ELR (cell line): ENCODE results near the gene PAX8.
A peak's percentile ranks its signal among the peaks of the same experiment; 100 is the strongest.

Source experiments
- DNase-seq: peaks from one replicate; pipeline ENCODE4 v3.0.0-alpha.2; 2015; ENCODE audit warnings: low read depth

Gene PAX8

GRCh38 chr2:113219889-113220641 is 58.7 kb downstream of the PAX8 start:
- peak; percentile 46 for DNase-seq

DNA sequence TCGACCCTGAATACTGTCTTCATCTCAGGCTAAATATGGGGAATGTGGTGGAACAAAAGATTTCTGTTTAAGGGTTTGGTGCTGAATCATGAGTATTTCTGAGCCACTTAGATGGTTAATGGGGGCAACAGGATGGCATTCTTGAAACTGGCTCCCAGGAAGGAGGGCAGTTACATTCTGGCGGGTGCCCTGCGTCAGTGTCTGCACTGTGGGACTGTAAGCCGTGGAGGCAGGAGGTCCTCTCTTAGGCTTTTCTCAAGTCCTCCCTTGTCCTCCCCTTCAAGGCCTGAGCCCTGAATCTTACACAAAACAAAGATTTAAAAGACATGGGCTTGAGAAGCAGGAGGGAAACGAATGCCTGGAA is 59.2 kb downstream of the PAX8 start:
- DNase-seq = no peak

GRCh38 chr2:113219092-113219441 is 59.7 kb downstream of the PAX8 start:
- no peak for DNase-seq

GRCh38 chr2:113218283-113219091 is 60.2 kb downstream of the PAX8 start:
- DNase-seq = no peak

DNA sequence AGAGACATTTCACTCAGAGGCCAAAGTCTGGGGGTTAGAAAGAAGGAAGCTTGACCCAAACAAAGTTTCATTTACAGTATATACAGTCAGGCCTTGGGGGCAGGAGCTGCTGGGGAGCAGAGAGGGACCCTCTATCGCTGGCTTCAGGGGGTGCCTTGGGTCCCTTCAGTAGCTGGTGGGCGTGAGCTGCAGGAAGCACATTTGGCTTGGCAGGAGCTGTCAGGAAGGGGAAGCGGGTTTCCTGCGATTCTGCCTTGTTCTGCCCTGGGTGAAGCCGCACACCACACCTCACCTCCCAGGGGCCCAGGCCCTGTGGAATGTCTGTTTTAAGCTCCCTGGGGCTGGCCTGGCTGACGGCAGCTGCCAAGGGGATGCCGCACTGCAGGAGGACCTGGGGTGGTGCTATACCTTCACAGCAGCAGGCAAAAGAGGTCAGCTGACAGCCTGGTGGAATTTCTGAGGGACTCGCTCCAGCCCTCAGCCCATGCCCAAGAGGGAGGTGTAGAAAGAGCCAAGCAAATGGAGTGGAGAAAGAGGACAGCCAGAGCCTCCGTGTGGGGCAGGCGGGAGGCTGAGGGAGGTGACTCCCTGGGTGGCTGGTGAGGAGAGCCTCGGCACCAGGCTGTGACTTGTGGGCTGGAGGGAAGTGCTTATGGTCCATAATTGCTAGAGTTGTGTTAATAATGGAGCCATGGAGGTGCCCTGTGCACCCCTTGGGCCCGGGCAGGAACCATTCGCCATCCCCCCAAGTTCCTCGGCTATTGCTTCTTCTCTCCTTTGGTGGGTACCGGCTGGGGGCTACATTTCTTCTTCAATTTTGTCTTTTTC is 61.1 kb downstream of the PAX8 start:
- no peak for DNase-seq

DNA sequence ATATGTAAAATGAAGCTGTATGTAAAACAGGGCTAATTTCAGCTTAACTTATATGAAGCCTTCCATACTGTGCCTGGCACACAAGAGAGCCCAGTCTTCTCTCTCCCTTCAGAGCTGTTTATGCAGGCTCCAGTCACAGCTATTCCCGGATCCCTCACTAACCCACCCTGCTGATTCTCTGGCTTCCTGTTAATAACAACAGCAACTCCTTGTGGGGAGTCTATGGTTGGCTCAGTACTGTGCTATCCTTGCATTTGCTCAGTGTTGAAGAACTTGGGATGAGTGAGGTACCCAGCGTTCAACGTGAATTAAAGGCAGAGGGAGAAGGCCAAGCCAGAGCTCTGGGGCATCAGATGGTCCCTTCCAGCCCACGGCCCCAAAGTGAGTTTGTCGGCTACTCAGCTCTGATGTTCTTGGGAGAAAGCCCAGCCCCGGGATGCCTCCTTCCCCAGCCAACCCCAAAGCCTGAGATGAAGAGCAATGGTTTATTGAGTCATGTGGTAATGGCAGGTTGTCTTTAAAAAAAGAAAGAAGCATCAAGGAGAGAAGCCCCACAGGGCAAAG is 61.7 kb downstream of the PAX8 start:
- DNase-seq = no peak

GRCh38 chr2:113216321-113216720 is 62.4 kb downstream of the PAX8 start:
- DNase-seq = no peak

DNA sequence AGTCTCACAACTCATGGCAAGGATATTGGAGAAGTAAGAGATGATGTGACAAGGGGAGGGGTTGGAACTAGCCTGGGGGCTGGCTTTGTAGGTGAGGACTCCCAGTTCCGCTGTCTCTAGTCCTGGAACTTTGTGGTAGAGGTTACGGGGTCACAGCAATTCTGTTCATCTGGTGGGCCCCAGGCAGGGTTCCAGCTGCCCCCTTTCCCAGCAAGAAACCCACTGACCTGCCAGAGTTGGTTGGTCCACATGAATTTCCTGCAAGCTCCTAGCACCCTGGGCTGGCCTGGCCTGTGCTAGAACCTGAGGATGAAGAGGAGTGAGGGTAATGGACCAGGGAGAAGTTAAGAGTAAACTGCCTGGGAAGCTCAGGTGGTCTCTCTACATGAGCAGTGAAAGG is 63.7 kb downstream of the PAX8 start:
- DNase-seq = no peak

DNA sequence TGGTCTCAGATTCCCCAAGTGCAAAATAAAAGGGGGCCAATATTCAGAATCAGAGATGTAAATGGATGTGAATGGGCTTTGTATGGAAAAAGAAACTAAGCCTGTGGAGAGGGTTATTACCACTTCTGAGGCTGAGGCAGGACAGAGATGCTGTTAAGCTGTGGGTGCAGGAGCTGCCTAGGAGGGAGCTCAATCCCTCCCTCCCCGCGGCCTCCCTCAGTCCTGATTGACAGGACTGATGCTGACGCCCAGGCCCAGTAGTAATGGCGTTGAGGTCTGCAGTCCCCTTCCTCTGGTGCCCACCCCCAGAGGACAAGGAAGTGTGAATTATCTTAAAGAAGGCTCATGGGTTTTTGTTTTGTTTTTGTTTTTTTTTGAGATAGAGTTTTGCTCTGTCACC is 64.6 kb downstream of the PAX8 start:
- DNase-seq = no peak

GRCh38 chr2:113213061-113213930 is 65.4 kb downstream of the PAX8 start:
- no peak for DNase-seq

DNA sequence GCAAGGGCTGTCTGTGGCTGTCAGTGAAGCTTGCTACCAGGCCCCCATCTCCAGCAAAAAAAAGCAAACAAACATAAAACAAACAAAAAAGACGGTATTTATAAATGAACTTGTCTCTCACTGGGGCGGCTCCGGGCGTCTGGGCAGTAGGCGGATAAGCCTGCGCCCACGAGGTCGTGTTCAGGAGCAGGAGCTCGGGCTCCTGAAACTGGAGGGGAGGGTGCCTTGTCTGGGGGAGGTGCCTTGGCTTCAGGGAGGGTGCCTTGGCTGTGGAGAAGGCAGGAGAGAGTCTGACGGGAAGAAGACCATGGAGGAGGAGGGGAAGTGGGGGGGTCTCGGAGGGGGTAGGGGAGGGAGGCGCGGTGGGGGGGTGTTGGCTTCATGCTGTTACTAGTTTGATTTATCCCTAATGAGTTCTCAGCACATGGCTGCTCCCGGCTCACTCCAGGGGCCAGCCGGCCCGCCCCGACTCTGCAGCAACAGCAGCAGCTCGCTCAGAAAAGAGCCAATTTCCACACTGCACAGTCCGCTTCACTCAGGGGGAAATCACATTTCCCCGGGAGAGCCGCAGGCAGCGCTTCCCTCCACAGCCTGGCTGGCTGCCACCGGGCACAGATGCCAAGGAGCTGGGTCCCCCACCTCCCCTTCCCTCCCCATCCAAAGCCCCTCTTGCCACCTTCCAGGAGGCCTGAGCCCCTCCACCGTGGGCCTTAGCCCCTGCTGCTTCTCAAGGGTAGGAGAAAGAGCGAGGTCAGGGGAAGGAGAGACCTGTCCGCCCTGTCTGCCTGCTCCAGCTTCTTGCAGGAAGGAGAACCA is 66.3 kb downstream of the PAX8 start:
- DNase-seq = no peak

- peak; percentile 24 for DNase-seq
Observed at GRCh38 chr2:113211226-113212105, 67.3 kb downstream of the PAX8 start.

DNA sequence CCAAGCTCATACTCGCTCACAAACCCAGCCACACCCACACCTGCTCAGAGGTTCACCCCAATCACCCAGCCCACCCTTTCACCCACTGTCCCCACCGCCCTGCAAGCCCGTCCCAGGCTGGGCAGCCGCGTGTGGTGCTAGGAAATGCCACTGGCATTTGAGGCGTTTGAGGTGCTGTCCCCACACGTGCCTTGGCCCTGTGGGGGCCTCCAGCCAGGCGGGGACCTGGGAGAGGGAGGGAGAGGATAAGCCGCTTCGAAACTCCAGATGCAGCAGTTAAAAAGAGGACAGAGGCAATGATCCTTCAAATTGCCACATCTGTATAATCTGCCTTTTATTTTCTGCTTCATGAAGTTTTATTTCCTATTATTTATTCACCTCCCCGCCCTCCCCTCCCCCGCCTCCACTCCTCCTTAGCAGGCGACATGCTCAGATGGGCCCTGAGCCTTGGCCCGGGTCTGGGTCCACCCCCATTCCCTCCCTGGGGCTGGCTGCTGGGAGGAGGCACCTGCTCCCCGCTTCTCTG is 69.0 kb downstream of the PAX8 start:
- DNase-seq = no peak

- peak; percentile 31 for DNase-seq
Observed at GRCh38 chr2:113209011-113209645, 69.6 kb downstream of the PAX8 start.

- no peak for DNase-seq
Observed at GRCh38 chr2:113208396-113208795, 70.3 kb downstream of the PAX8 start.

GRCh38 chr2:113207021-113207420 is 71.7 kb downstream of the PAX8 start:
- no peak for DNase-seq

GRCh38 chr2:113206251-113206650 is 72.5 kb downstream of the PAX8 start:
- no peak for DNase-seq

DNA sequence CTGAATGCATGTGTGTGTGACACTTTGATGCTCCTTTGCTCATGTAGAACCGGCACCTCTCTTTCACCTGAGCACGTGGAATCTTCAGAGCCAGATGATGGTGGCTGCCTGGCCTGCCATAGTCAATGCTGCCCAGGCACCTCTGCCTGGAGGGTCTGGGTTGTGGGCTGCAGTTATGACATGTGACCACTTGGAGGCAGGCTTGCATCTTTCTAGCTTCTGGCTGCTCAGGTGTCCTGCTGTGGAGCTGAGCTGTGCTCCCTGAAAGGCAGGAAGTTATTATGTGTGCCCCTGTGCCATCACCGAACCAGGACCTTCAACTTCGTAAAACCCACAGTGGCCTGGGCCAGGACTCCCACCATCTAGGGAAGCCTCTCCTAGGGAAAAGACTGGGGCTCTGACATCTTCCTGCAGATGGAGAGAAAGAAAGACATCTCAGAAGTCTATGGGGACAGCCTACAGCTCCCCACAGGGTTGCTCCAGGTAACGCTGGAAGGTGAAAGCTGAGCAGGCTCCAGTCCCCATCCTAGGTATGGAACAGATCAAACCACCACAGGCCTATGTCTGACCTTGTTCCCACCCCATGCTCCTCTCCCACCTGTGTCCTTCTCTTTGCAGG is 74.7 kb downstream of the PAX8 start:
- DNase-seq = peak; percentile 80

GRCh38 chr2:113203217-113203530 is 75.5 kb downstream of the PAX8 start:
- no peak for DNase-seq
